HS-27A (cell line): ENCODE results near the gene DDIAS.
A peak's percentile ranks its signal among the peaks of the same experiment; 100 is the strongest.
"Not testable (repeated sequence)": the region's sequence is repeated elsewhere in the genome, so short reads cannot be mapped to it uniquely, and the experiment has no call there.

ENCODE experiments used
- DNase-seq: peaks from one replicate; pipeline ENCODE4 v3.0.0-alpha.2; 2012; ENCODE audit warnings: low read depth, missing footprints

DDIAS gene, protein sequence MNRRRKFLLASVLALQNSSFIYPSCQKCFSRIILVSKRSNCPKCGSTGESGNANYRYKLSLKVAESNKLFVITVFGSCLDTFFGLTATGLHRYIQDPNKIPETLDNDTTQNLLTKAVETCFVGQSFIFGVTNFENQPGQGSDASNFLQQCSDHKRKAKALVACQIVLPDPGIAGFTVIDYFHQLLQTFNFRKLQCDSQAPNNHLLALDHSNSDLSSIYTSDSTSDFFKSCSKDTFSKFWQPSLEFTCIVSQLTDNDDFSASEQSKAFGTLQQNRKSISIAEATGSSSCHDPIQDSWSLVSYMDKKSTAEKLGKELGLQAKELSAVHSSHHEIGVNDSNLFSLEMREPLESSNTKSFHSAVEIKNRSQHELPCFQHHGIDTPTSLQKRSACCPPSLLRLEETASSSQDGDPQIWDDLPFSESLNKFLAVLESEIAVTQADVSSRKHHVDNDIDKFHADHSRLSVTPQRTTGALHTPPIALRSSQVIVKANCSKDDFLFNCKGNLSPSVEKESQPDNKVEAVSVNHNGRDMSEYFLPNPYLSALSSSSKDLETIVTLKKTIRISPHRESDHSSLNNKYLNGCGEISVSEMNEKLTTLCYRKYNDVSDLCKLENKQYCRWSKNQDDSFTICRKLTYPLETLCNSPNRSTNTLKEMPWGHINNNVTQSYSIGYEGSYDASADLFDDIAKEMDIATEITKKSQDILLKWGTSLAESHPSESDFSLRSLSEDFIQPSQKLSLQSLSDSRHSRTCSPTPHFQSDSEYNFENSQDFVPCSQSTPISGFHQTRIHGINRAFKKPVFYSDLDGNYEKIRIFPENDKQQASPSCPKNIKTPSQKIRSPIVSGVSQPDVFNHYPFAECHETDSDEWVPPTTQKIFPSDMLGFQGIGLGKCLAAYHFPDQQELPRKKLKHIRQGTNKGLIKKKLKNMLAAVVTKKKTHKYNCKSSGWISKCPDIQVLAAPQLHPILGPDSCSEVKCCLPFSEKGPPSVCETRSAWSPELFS

DNA sequence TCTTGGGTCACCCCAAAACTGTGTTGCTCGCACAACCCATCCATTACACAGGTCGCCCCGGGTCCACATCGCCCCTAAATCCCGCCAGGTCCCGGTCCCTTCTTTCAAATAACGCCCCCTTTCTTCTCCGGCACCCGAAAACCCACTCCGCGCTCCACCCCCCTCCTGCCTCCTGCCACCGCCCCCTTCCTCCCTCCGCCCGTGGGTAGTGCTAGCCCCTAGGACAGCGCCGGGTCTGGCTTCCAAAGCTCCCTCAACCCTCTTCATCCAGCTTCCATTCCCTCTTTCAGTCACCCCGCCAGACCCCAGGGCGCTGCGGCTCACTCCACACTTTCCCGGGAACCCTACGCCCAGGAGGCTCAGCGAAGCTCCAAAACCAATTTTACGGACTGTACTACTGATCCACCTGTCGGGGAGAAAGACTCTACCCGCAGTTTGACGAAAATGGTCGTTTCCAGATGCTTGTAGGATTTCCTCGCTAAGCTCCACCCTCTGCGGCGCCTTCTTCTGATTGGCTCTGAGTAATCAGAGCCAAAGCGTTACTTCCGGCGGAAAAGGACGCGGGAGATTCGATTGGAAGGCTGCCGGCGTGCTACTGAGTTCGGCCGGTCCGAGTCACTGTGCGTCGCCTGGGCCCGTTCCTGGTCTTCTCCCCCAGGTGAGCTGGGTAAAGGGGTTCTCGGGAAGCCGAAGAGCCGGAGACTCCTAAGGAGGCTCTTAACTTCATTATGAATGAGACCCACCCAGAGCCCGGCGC lies at the start of gene DDIAS:
DDIAS (plus strand) TSS at position 572 of the 757 bp plus-strand sequence. CDS start 13,003 bp downstream, outside the sequence.
- DNase-seq = peak; percentile 94

DNA sequence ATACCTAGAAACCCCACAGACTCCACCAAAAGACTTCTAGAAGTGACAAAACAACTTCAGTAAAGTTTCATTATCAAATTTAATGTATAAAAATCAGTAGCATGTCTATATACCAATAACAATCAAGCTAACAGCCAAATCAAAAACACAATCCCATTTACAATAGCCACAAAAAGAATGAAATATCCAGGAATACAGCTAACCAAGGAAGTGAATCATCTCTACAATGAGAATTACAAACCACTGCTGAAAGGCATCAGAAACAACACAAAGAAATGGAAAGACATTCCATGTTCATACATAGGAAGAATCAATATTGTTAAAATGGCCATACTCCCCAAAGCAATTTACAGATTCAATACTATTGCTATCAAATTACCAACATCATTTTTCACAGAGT lies 47.3 kb upstream of the DDIAS start:
- no peak for DNase-seq

DNA sequence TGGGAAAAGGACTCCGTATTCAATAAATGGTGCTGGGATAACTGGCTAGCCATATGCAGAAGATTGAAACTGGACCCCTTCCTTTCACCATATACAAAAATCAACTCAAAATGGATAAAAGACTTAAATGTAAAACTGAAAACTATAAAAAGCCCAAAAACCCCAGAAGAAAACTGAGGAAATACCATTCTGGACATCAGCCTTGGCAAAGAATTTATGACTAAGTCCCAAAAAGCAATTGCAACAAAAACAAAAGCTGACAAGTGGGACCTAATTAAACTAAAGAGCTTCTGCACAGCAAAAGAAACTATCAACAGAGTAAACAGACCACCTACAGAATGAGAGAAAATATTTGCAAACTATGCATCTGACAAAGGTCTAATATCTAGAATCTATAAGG lies 46.6 kb upstream of the DDIAS start:
- DNase-seq = not testable (repeated sequence)

DNA sequence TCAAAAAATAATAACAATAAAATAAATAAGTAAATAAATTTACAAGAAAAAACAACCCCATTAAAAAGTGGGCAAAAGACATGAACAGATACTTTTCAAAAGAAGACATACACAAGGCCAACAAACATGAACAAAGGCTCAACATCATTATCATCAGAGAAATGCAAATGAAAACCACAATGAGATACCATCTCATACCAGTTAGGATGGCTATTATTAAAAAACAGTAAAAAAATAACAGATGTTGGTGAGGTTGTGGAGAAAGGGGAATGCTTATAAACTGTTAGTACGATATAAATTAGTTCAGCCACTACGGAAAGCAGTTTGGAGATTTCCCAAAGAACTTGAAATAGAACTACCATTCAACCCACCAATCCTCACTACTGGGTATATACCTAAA lies 45.9 kb upstream of the DDIAS start:
- no peak for DNase-seq

DNA sequence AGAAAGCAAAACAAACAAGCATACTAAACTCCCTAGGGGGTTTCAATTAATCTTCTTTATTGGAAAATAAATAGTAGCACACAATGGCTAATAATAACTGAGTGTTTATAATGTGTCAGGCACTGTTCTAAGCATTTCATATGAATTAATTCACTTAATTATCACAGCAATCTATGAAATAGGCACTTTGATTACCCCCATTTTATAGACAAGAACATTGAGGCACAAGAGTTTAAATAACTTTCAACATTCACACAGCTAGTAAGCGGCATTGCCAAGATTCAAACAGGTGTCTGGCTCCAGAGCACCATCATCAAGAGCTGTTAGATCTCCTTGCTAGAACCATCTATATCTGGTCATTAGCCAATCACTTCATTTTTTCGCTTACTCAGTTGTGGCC lies 44.4 kb upstream of the DDIAS start:
- DNase-seq = no peak

DNA sequence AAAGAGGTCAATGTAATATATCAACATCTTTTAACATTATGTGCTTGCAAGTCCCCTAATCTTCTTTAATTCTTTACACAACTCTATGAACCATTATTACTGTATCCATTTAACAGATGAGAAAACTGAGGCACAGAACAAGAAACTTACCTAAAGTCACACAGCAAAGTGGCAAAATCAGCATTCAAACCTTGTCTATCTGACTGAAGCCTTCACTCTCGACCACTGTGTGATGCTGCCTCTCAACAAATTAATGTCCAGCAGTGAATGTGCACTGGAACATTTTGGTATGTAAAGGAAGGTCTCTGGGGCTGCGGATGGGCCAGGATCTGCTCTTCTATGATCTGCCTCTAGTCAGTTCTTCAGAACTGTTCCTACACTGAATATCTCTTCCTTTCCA lies 43.4 kb upstream of the DDIAS start:
- DNase-seq = no peak

DNA sequence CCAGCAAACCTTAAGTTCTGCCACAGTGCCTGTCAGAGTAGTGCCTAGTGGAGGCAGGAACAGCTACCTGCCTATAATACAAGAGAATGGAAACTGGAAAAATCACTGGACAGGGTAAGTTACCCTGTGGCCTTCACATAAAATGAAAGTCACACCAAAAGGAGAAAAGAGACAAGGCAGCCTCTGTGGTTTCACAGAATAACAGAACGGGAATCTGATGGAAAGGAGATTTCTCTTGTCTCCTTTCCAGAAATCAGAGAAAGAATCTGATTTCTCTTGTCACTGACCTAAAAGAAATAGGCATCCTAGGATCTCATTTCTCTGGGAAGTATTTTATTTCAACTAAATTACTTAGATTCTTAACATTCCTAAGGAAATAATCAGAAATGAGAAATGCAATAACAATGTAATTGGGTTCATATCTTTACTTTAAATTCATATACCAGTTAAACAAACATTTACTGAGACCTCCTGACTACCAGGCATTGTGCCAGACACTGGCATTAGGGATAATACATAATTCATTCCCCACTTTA lies 42.9 kb upstream of the DDIAS start:
- peak; percentile 82 for DNase-seq

DNA sequence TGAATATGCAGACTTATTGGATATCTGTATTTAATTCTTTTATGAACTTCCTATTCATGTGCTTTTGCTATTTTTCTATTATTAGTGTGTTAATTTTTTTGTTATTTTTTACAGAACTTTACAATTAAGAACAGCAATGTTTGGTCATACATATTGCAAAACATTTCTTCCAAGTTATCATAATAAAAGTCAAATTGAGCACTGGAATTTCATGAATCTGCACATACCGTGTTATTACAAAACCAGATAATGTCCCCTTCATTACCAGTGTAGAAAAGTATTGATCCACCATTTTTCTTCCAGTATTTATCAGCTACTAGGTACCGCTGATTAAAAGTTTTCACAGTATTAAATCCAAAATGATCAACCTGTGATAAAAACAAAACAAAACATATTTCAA lies 41.8 kb upstream of the DDIAS start:
- DNase-seq = no peak

DNA sequence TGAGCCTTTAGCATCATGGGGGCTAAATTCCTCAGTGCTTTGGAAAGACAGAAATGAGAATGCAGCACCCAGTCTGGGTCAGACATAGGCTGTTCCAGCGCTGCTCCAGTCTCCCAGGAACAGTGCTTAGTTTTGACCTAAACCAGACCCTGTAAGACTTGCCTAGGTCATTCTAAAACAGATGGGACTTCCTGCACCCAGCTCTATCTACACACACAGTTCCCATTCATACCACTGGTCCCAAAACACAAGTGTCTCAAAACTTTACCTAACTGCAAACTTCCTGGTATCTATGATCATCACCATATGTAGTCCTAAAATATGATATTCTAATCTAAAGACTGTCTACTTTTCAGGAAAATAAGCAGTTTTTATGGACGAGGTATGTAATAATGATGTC lies 39.2 kb upstream of the DDIAS start:
- no peak for DNase-seq

DNA sequence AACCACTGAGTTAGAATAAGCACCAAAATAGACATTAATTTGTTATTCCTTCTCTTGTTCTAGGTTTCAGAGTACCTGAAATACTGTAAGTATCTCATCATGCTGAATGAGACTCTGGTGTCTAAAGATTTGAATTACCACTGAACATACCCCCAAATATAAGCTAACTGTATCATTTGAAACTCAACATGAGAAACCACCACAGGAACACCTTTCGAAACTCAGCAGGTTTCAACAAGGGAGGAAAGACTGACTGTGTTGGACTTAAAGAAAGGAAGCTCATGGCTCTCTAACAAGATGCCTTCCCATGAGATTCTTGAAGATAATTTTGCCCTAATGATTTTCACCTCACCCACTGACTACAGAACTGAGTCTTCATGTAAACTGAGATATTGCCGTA lies 38.3 kb upstream of the DDIAS start:
- no peak for DNase-seq

DNA sequence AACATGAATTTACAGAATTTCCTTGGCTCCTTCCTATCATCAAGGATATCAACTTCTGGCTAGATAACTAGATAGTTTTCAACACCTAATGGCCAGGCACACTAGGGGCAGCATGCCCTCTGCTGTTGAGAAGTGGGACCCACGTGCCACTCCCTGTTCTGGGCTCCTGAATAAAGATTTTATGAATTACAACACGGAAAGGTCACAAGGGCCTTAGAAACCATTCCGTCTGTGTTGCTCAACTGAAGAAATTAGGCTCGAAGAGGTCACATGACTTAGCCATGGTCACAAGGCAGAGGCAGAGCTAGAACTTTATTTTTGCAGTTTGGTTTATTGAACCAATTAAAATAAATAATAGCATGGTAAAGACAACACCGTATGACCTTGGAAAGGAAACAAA lies 37.3 kb upstream of the DDIAS start:
- DNase-seq = peak; percentile 43

DNA sequence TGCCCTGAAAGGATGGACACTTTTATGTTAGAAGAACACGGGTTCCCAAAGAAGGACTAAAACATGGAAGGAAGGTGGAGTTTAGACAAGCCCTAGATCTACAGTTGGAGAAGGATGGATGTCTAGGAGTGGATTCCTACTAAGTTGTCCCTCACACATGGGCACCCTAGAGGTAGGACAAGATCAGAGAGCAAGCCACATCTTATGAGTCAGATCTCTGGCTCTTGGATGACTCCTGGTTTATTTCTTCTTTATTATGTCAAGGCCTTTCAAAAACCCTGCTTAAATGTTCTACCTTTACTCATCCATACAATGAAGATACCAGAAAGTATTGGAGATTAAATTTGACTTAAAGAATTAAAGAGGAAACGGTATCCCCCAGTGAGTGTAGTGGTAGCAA lies 35.7 kb upstream of the DDIAS start:
- no peak for DNase-seq

DNA sequence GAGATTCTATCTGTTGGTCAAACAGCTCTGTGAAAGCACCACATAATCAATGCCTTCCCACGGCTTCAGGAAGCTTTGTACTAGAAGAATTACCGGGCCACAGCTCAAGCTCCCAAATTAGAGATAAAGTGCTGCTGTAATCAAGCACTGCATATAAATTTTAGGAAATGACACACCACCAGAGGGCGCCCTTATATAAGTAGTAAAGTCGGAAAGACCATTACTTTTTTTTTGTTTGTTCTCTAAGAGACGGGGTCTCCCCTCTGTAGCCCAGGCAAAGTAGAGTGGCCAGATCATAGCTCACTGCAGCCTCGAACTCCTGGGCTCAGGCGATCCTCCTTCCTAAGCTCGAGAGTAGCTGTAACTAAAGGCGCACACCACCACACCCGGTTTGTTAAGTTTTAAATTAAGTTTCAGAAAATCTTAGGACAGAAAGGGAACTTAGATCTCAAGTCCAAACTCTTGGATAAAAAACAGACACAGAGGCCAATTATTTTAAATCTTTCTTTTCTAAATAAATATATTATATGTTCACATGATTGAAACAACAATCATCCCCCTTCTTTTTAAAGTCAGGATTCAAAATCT lies 33.9 kb upstream of the DDIAS start:
- DNase-seq = peak; percentile 41

DNA sequence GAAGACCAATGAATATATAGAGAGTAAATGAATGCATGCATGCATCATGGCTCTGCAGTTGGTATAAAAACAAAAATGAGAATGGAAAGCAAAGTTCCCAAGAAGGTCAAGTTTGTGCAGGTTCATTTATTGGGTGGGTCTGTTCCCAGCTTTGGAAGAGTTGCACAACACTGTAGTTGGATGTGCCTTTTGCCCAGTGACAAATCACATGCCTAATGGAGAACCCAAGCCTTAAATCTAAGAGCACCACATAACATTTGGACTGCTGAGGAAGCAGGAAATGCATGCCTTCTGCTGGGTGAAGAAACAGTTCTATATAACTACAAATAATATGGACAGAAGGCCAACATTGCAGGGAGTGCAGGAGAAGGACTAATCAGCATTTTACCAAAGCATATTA lies 31.9 kb upstream of the DDIAS start:
- DNase-seq = no peak

DNA sequence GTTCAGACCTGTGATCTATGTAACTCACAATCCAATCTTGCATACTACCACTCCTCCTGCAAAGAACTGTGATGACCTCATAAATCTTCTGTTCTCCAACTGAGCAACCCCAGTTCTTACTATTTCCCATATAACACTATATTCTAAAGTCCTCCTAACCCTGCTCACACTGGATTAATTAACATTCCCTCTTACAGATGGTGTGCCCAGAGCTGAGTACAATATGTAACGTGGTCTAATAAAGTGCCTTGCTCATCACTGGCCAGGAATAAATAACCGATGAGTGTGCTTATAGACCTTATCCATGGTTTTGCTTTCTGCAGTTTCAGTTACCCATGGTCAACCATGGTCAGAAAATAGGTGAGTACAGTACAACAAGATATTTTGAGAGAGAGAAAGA lies 29.9 kb upstream of the DDIAS start:
- no peak for DNase-seq

DNA sequence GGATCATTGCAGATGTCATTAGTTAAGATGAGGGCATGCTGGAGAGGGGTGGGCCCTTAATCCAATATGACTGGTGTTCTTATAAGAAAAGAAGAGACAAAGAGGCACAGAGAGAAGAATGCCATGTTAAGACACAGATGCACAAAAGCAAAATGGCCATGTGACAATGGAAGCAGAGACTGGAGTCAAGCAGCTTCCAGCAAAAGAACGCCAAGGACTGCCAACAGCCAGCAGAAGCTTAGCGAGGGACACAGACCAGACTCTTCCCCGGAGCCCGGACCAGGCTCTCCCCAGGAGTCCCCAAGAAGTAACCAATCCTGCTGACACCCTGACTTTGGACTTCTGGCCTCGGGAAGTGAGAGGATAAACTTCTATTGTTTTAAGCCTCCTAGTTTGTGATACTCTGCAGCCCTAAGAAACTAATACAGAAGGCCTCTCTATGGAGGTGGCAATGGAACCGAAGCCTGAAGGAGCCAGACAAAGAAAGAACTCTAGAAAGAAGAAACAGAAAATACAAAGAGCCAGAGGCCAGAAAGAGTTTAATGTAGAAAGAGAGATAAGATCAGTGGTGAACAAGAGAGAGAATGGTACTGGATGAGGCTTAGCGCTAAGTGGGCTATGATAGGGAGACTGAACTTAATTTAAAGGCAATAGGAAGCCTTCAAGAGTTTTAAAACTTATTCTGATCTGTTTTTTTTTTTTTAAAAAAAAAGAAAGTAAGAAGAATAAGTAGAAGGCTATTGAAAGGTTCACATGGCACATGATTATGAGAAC lies 29.0 kb upstream of the DDIAS start:
- no peak for DNase-seq

DNA sequence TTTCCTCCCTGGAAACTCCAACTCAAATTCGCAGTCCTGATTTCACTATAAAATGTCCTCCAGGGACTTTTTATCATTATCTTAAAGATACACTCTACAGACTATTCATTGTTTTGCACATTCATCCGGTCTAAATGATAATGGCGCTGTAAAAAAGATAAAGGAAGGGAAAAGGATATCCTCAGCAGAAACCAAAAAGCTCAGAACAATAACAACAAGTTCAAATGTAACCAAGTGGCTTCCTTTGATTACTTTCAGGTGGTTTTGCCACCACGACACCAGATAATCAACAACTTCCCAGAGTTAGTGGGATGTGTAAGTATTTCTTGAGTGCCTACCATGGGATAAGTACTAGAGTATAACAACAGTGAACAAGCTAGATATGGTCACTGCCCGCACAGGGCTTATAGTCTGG lies 27.6 kb upstream of the DDIAS start:
- no peak for DNase-seq

DNA sequence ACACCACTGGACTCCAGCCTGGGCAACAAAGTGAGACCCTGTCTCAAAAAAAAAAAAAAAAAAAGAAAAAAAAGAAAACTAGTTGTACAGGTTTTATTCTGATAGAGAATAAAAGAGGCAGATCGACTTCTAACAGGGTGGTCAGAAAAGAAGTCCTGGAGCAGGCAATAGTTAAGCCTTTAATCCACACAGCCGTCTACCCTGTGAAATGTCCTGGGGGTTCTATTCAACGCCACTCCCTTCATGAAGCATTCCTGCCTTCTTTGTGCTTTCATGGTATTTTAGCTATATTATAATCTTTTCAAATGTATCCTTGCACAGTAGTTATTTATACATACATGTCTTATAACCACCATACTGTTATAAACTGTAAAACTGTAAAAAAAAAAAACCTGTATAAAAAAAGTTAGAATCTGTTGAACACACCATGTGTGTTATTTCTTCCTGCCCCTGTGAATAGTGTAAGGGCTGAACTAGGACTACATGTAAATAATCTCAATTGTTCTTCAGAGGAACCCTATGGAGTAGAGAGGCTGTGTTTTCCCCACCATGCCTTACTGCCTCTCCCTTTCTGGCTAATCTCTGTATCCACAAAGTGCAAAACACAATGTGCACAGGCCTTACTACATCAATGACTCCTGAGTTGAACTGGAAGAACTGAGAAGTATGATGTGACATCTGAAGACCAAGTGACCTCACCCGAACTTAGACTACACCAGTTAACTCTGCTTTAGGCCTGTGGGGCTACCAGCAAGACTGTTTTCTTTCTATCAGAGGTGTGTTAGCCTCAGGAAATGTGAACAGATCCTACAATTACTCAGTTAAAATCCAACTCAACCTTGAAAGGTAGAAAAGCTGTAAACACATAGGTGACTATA lies 26.7 kb upstream of the DDIAS start:
- DNase-seq = no peak

DNA sequence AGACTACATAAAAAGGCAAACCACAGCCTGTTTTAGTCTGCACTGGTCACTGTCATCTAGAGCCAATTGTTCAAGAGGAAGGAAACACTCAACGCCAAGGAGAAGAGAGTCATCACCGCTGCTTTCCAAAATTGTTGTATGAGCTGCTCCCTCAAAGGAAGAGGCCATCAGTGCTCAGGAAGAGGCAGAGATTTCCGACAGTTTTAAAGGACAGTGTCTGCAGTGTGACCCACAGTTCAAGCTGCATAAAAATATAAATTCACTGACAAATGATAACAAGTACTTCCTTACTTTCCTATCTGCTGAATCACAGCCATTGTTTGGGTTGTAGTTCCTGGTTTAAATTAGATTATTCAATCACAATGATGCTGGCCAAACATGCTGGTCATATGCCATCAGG lies 17.7 kb upstream of the DDIAS start:
- DNase-seq = no peak
